ENCODE data around the gene SYT8.

The SYT8 gene

DNA sequence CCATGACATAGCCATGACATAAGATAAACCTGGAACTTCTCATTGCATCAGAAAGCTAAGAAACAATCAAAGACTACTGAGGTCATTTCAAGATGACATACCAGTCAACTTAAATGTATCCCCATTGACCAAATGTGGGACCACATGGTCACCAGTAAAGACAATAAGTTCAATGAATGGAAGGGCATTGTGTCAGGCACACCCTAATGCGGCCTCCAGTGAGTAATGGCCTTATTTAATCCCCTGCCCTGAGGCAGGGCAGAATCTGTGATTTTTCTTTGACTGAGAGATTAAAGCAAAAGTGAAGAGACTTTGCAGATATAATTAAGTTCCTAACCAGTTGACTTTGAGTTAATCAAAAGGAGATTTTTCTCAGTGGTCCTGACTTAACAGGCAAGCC, 17.3 kb upstream of the SYT8 start:
- no peak for DNase-seq (ENCODE audit: low spot score)

DNA sequence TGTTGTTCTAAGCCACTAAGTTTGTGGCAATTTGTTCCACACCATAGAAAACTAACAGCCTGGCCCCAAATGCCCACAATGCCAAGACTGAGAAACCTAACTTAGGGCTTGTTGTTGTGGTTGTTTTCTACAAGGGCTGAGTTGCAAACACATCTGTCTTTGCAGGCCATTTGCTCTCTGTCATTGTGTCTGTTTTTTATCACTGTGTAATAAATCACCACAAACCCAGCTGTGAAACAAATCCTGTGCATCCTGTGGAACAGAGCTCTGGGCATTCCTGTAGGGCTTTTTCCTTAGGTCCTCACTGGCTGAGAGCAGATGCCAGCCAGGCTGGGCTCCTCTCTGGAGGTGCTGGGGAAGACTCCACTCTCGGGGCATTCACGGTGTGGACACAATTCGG, 15.7 kb upstream of the SYT8 start:
- no peak for DNase-seq (ENCODE audit: low spot score)

DNA sequence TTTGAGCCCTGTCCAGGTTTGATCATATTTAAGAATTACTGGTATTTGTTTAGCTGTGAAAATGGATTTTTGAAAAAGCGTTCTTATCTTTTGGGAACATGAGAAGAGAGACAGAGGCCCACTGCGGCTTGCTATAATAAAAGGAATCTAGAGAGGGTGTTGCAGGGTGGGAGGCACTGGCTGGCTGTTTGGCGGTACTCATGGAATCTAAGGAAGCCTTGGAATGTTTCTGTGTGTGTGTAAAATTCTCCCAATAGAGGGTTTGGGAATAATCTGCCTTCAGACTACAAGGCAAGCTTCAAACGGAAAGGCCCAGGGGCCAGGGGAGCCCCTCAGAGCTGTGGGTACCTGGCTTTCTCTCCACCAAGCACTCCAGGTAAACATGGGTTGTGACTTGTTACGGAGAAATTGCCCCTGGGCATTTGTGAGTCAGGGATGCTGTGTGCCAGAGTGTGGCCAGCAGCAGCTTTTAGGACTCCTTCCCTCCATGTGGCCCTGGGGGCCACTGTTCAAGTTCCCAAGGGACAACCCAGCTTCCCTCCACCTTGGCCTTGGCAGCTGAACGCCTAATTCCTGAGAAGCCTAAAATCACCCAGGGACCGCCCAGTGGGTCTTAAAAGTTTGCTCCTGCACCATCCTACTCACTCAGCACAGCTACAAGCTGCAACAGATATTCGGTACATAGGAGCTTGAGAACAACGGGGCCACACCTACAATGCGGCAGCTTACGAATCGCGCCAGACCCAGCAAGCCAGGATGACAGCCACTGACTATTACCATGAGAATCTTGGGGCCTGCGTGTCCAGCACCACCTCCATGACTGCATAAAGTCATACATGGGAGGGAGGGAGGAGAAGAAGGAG, 14.1 kb upstream of the SYT8 start:
- DNase-seq (ENCODE audit: low spot score): peak; percentile 71

DNA sequence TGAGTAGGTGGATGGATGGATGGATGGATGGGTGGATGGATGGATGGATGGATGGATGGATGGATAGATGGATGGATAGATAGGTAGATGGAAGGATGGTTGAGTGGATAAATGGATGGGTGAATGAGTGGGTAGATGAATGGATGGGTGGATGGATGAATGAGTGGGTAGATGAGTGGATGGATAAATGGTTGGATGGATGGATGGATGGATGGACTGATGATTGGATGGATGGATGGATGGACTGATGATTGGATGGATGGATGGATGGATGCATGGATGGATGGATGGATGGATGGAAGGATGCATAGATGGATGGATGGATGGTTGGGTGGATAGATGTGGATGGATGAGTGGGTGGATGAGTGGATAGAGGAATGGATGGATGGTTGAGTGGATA, 13.2 kb upstream of the SYT8 start:
- no peak for DNase-seq (ENCODE audit: low spot score)

DNA sequence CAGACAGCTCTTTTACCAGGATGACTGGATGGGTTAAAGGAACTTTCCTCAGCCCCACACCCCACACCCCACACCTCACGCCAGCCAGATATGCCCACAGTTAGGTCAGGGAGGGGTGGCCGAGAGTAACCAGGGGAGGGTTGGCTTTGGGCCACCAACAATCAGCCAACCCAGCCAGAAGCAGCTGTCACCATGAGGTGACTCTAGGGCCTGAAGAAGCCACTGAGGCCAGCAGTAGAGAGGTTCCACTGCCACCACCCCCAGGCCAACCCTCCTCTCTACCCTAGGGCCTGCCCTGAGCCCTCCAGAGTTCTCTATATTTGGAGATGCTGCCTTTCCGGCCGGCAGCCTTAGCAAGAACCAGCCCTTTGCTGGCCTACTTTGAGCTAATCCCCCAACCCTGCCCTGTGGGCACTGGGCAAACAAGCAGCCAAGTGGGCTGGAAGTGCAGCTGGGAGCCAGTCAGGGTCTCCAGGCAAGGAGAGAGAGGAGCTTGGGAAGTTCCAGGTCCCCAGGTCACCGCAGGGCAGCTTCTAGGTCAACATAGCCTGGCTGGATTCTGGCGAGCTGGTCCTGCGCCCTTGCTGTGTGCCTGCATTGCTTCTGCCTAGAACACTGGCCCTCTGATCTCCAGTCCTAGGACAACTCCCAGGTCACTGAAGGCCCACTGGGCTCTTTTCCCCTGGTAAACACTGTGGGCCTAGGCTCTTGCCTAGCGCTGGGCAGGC, 12.0 kb upstream of the SYT8 start:
- DNase-seq (ENCODE audit: low spot score): peak; percentile 2

- no peak for DNase-seq (ENCODE audit: low spot score)
These were observed 11.2 kb upstream of the SYT8 start for GRCh38 chr11:1823376-1824220.

GRCh38 chr11:1824221-1825038, 10.4 kb upstream of the SYT8 start:
- DNase-seq (ENCODE audit: low spot score): no peak

GRCh38 chr11:1825039-1825740, 9.6 kb upstream of the SYT8 start:
- DNase-seq (ENCODE audit: low spot score): no peak

GRCh38 chr11:1825785-1826451, 8.9 kb upstream of the SYT8 start:
- DNase-seq (ENCODE audit: low spot score): no peak

- DNase-seq (ENCODE audit: low spot score): peak; percentile 68
These were observed 8.2 kb upstream of the SYT8 start for GRCh38 chr11:1826552-1827094.

DNA sequence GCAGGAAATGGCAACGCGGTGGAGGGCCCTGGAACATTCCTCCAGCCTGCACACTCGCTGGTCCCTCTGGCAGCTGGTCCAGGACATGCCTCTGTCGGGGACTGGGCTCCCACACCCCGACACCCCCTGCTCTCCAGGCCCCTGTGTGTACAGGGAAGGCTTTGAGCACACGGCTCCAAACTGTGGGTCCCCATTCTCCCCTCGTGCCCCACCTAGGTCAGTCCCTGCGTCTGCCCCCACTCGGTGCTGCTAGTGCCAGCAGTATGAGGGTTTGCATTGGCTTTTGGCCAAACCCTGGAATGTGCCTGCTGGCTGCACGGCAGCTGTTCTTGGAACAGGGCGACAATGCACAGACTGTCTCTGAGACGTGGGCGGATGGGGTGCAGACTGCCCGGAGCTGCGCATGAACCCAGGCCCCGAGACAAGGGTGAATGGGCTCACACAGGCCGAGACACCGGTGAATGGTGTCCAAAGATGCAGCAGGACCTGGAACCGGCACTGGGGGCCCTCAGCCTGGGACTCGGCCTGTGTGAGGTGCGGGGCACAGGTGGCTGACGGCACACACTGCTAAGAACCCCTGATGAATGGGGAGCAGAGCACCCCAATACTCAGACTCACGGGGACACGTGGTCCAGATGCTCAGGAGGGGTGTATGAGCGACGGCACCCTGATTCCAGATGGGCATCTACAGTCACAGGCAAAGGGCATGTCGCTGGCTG, 7.5 kb upstream of the SYT8 start:
- peak; percentile 85 for DNase-seq (ENCODE audit: low spot score)

DNA sequence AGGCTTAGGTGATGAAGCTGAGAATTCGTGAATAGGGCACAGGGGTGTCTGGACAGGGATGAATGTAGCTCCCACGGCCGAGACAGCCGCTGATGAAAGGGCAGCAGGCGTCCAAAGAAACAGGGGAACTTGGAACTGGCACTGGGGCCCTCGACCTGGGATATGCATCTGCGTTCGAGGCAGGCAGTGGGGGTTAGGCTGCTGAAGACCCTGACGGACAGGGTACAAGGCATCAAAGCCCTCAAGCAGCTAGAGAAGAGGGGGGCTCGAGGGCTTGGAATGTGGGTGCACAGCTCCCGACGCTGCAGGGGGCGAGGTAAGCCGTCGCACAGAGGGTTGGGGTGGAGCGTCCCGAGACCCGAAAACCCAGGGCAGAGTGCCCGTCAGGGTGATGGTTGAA, 6.9 kb upstream of the SYT8 start:
- DNase-seq (ENCODE audit: low spot score): no peak

DNA sequence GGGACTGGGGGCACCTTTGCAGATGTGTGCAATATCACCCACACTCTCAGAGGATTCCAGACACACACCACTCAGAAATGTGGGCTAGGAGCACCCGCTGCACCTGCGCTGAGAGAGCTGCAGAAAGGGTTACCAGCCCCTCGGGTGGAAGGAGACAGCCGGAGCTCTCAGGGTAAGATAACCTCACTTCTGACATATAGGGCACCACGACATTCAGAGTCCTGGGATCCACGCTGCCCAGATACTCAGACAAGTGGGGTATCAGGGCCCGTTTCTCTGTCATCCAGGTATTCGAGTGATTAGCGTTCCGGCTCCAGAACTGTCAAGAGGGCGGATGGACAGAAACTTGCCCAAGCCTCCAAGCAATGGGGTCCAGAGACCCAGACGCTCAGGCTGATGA, 6.2 kb upstream of the SYT8 start:
- no peak for DNase-seq (ENCODE audit: low spot score)

GRCh38 chr11:1829039-1829820, 5.6 kb upstream of the SYT8 start:
- DNase-seq (ENCODE audit: low spot score): peak; percentile 91

- DNase-seq (ENCODE audit: low spot score): no peak
These were observed 4.8 kb upstream of the SYT8 start for GRCh38 chr11:1830004-1830321.

DNA sequence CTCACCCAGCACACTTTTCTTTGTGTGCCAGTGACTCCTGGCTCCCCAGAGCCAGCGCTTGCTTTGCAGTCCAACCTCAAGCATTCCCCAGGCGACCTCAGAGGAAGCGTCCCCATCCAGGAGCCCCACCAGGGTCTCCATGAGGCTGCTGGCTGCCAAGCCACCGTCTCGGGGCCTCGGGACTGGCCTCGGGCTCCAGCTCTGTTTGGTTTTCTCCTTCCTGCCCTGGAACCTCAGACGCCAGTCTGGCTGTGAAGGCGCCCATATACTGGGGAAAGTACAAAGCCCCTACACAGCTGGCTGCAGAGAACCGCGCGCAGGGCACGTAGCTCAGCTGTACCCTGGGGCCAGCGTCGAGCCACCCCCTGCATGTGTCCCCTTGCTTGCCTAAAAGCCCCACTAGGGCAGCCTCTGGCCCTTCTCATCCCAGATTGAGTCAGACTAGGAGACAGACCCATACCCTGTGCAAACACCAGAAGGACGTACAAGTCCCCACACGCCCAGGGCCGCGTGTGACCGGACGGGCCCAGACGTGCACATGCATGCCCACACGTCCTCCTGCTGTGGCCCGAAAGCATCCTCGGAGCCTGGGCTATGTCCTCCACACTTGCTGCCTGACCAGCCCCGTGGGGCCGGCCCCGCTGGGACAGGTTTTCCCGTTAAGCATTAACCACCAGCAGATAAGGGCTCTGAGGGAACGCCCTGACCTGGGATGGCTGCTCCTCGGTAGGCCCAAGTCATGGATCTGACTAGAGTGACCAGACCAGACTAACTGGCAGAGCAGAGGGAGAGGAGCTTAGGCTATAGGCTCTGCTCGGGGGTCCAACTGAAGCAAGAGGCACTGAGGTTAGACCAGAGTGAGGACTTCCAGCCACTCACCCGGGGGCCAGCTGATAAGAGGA, 4.2 kb upstream of the SYT8 start:
- DNase-seq (ENCODE audit: low spot score): no peak

GRCh38 chr11:1831338-1832210, 3.2 kb upstream of the SYT8 start:
- DNase-seq (ENCODE audit: low spot score): no peak

All from GM03348 (cell line).